Measurements from ENCODE around the gene WDR73.

Gene WDR73

GRCh38 chr15:84609818-84610525, 44.1 kb downstream of the WDR73 start:
- DNase-seq: no peak

GRCh38 chr15:84608707-84609284, 45.3 kb downstream of the WDR73 start:
- DNase-seq: no peak

GRCh38 chr15:84606653-84607120, 47.4 kb downstream of the WDR73 start:
- DNase-seq: no peak

GRCh38 chr15:84605554-84605882, 48.6 kb downstream of the WDR73 start:
- DNase-seq: no peak

- no peak for DNase-seq
Measured at GRCh38 chr15:84604826-84605553, 49.1 kb downstream of the WDR73 start.

- no peak for DNase-seq
Measured at GRCh38 chr15:84603630-84604379, 50.3 kb downstream of the WDR73 start.

- DNase-seq: no peak
Measured at GRCh38 chr15:84601555-84601838, 52.6 kb downstream of the WDR73 start.

GRCh38 chr15:84600687-84601554, 53.2 kb downstream of the WDR73 start, which contains the start of gene ZSCAN2:
Gene ZSCAN2, plus strand, starts transcription at chr15:84601009. Its CDS starts 2,919 bp downstream, at chr15:84603928.
- peak; percentile 78 for DNase-seq

GRCh38 chr15:84600331-84600686, 53.8 kb downstream of the WDR73 start:
- peak; percentile 29 for DNase-seq

GRCh38 chr15:84599906-84600305, 54.2 kb downstream of the WDR73 start:
- DNase-seq: no peak

- no peak for DNase-seq
Measured at GRCh38 chr15:84598993-84599392, 55.1 kb downstream of the WDR73 start.

- no peak for DNase-seq
Measured at GRCh38 chr15:84598250-84598649, 55.8 kb downstream of the WDR73 start.

GRCh38 chr15:84597296-84597695, 56.8 kb downstream of the WDR73 start:
- no peak for DNase-seq

- DNase-seq: no peak
Measured at GRCh38 chr15:84595660-84596059, 58.4 kb downstream of the WDR73 start.

- DNase-seq: no peak
Measured at GRCh38 chr15:84594617-84595290, 59.3 kb downstream of the WDR73 start.

GRCh38 chr15:84591815-84592214, 62.3 kb downstream of the WDR73 start:
- no peak for DNase-seq

GRCh38 chr15:84590406-84590805, 63.7 kb downstream of the WDR73 start:
- DNase-seq: no peak
